ENCODE results near the gene INMT. TPM values are rescaled to one million over a fixed set of nuclear protein-coding genes. Genes with fewer than 3 reads are reported as not detected.
A peak's percentile ranks its signal among the peaks of the same experiment; 100 is the strongest.

INMT gene
- total RNA-seq, 1 donor from 2014 or later, result 0.26 TPM

GRCh38 chr7:30761214-30762156, 9.6 kb downstream of the INMT start:
- FAIRE-seq (no peak), DNase-seq (ENCODE audit: low read depth) (peak; percentile 31)
- TF ChIP-seq, protein P1, sequence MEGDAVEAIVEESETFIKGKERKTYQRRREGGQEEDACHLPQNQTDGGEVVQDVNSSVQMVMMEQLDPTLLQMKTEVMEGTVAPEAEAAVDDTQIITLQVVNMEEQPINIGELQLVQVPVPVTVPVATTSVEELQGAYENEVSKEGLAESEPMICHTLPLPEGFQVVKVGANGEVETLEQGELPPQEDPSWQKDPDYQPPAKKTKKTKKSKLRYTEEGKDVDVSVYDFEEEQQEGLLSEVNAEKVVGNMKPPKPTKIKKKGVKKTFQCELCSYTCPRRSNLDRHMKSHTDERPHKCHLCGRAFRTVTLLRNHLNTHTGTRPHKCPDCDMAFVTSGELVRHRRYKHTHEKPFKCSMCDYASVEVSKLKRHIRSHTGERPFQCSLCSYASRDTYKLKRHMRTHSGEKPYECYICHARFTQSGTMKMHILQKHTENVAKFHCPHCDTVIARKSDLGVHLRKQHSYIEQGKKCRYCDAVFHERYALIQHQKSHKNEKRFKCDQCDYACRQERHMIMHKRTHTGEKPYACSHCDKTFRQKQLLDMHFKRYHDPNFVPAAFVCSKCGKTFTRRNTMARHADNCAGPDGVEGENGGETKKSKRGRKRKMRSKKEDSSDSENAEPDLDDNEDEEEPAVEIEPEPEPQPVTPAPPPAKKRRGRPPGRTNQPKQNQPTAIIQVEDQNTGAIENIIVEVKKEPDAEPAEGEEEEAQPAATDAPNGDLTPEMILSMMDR (IDR thresholded peaks at IDR 0.05; ENCODE audit: insufficient read depth, low read length, severe bottlenecking), result no peak
- H3K4me3 ChIP-seq (ENCODE audit: low read depth, low read length), result no peak overlapping the region
- H3K36me3 ChIP-seq (ENCODE audit: control insufficient read depth, insufficient read depth, low read length), result no peaks in the 10 kb centered on the region
- peaks cover 2% of the 10 kb centered on the region for H3K27me3 ChIP-seq (ENCODE audit: control insufficient read depth, insufficient read depth, low read length)

GRCh38 chr7:30764030-30764975, 12.4 kb downstream of the INMT start:
- no peak for DNase-seq (ENCODE audit: low read depth)
- Histone ChIP-seq H3K27me3 (ENCODE audit: control insufficient read depth, insufficient read depth, low read length) (peaks cover 2% of the 10 kb centered on the region), H3K36me3 (ENCODE audit: control insufficient read depth, insufficient read depth, low read length) (no peaks in the 10 kb centered on the region), H3K4me3 (ENCODE audit: low read depth, low read length) (no peak overlapping the region)
- TF ChIP-seq, protein P1 (IDR thresholded peaks at IDR 0.05; ENCODE audit: insufficient read depth, low read length, severe bottlenecking), result no peak
- no peak for FAIRE-seq

DNA sequence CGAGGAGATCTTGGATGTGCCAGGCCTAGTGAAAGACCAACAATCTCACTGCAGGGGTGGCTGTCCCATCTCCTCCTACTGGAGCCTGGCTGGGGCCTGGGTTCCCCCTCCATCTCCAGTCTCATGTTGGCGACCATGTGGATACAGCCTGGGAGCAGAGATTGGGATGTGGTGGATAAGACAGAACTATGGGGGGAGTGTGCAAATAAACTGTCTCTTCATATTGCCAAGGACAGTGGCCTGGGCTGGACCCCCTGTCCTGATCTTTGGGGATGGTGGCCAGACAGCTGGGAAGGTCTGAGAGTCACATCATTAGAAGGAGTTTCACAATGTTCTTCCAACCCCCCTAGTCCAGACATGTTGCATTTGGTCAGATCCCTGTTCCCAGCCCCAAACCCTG, 13.5 kb downstream of the INMT start:
- Histone ChIP-seq H3K27me3 (ENCODE audit: control insufficient read depth, insufficient read depth, low read length) (peaks cover 2% of the 10 kb centered on the region), H3K4me3 (ENCODE audit: low read depth, low read length) (no peak overlapping the region), H3K36me3 (ENCODE audit: control insufficient read depth, insufficient read depth, low read length) (no peaks in the 10 kb centered on the region)
- no peak for DNase-seq (ENCODE audit: low read depth)
- FAIRE-seq, result no peak
- TF ChIP-seq, protein P1 (IDR thresholded peaks at IDR 0.05; ENCODE audit: insufficient read depth, low read length, severe bottlenecking), result no peak

DNA sequence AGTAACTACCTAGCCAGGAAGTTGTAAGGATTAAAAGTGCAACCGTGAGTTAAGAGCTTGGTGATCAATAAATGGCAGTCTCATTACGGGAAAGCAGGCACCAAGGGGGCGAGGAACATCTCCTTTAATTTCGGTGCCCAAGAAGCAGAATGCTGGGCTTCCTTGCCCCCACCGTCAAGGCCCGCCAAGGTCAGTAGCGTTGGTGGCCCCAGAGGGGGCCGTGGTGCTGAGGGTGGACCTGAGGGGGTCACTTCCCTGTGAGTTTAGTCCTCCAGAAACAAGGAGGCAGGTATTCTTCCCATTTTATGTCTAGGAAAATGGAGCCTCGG, 18.9 kb downstream of the INMT start:
- TF ChIP-seq, protein P1 (IDR thresholded peaks at IDR 0.05; ENCODE audit: insufficient read depth, low read length, severe bottlenecking), result no peak
- peak overlapping the region; percentile 53 for H3K4me3 ChIP-seq (ENCODE audit: low read depth, low read length)
- no peaks in the 10 kb centered on the region for H3K36me3 ChIP-seq (ENCODE audit: control insufficient read depth, insufficient read depth, low read length)
- DNase-seq (ENCODE audit: low read depth) (no peak), FAIRE-seq (no peak)
- H3K27me3 ChIP-seq (ENCODE audit: control insufficient read depth, insufficient read depth, low read length), result no peaks in the 10 kb centered on the region

DNA sequence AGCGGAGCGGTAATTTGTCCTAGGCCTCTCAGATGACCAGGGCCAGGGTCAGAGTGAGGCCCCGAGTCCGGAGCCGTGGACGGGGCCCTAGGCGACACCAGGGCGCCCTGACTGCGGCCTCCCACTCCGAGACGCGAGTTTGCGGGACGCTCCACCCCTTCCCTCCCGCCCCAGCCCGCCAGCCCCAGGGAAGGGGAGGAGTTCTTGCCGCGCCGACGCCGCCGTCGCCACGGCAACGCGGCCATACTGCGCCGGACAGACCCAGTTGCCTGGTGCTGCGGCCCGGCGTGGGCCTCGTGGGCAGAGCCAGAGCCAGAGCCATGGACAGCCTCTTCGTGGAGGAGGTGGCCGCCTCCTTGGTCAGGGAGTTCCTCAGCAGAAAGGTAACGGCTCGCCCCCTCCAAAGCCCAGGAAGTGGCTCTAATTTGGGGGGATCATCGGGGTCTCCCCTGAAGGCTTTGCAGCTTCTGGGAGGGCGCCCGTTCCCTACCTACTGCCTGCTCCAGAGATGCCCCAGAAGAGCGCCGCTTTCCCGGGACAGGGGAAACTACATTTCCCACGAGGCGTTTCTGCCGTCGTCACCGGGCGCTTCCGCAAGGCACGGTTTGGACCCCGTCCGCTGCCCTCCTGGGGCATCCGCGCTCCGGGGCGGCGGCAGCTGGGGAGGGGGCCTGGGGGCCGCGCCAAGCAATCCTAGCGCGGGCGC, 19.4 kb downstream of the INMT start, which contains the start of gene MINDY4:
Gene MINDY4 (plus strand): TSS at position 244 of the 706 bp plus-strand sequence. CDS start 77 bp downstream, at position 321.
- TF ChIP-seq, protein P1 (IDR thresholded peaks at IDR 0.05; ENCODE audit: insufficient read depth, low read length, severe bottlenecking), result no peak
- no peak for FAIRE-seq
- Histone ChIP-seq H3K27me3 (ENCODE audit: control insufficient read depth, insufficient read depth, low read length) (no peaks in the 10 kb centered on the region), H3K4me3 (ENCODE audit: low read depth, low read length) (peak within 1 kb of the TSS; percentile 53), H3K36me3 (ENCODE audit: control insufficient read depth, insufficient read depth, low read length) (no peaks in the 10 kb centered on the region)
- DNase-seq (ENCODE audit: low read depth), result peak; percentile 23

Data from bronchial epithelial cell (primary cell).